Keratinocyte (primary cell): ENCODE measurements around the gene FGFBP1. TPM values are rescaled to one million over a fixed set of nuclear protein-coding genes. Genes with fewer than 3 reads are reported as not detected.

Experiments
- DNase-seq: peaks from one replicate; pipeline ENCODE4 v3.0.0-alpha.2; 2011; ENCODE audit warnings: low read depth, missing footprints, low spot score
- FAIRE-seq: peaks from 2 replicates; lab custom pipeline; 2011; peaks lifted over from hg19 to GRCh38; lab: Jason Lieb, UNC
- H2AFZ ChIP-seq: 2 replicates; pipeline ENCODE4 v1.6.0; 2012; ENCODE audit warnings: low read length, control low read depth, inconsistent platforms; ENCODE audit not compliant: control insufficient read depth
- H3K27ac ChIP-seq: 2 replicates; pipeline ENCODE4 v1.5.1; 2011; ENCODE audit warnings: low read length; ENCODE audit not compliant: control insufficient read depth, insufficient read depth
- H3K27me3 ChIP-seq: 3 replicates; pipeline ENCODE4 v1.6.0; 2011; ENCODE audit warnings: low read length; ENCODE audit not compliant: control insufficient read depth, insufficient read depth; ENCODE audit errors: extremely low read depth
- H3K36me3 ChIP-seq, 2 experiments: 2 replicates in 1 of 2; 3 replicates in 1 of 2; pipeline ENCODE4 v1.5.1; 2011; ENCODE audit warnings: low read length in 2 of 2, mild to moderate bottlenecking in 1 of 2; ENCODE audit not compliant: control insufficient read depth in 2 of 2, insufficient read depth in 2 of 2; ENCODE audit errors: extremely low read depth in 1 of 2
- H3K4me1 ChIP-seq: 3 replicates; pipeline ENCODE4 v1.5.1; 2011; ENCODE audit warnings: low read length; ENCODE audit not compliant: control insufficient read depth, insufficient read depth; ENCODE audit errors: extremely low read depth
- H3K4me2 ChIP-seq: 3 replicates; pipeline ENCODE4 v1.6.0; 2011; ENCODE audit warnings: low read depth, low read length; ENCODE audit not compliant: control insufficient read depth, insufficient read depth; ENCODE audit errors: extremely low read depth
- H3K4me3 ChIP-seq, 3 experiments: fragments of 200-600 bp in 1 of 3; sonication (generic) in 1 of 3; 2 replicates in 2 of 3; 3 replicates in 1 of 3; pipeline ENCODE4 v1.5.1; 2011 to 2016; ENCODE audit warnings: low read length in 3 of 3, mild to moderate bottlenecking in 3 of 3, control low read depth in 2 of 3, inconsistent platforms in 1 of 3, low read depth in 1 of 3, mixed read lengths in 1 of 3, mixed run types in 1 of 3, moderate library complexity in 1 of 3; ENCODE audit not compliant: control insufficient read depth in 2 of 3, insufficient read depth in 2 of 3; ENCODE audit errors: extremely low read depth in 1 of 3
- H3K79me2 ChIP-seq: 2 replicates; pipeline ENCODE4 v1.6.0; 2012; ENCODE audit warnings: low read length; ENCODE audit not compliant: control insufficient read depth, insufficient read depth
- H3K9ac ChIP-seq: 3 replicates; pipeline ENCODE4 v1.6.0; 2011; ENCODE audit warnings: low read length; ENCODE audit not compliant: control insufficient read depth, insufficient read depth; ENCODE audit errors: extremely low read depth
- H3K9me1 ChIP-seq: 3 replicates; pipeline ENCODE4 v1.6.0; 2011; ENCODE audit warnings: low read length; ENCODE audit not compliant: control insufficient read depth, insufficient read depth; ENCODE audit errors: extremely low read depth
- H3K9me3 ChIP-seq: 2 replicates; pipeline ENCODE4 v1.5.1; 2012; ENCODE audit warnings: low read depth, low read length; ENCODE audit not compliant: control insufficient read depth
- H4K20me1 ChIP-seq: 3 replicates; pipeline ENCODE4 v1.6.0; 2011; ENCODE audit warnings: low read length; ENCODE audit not compliant: control insufficient read depth, insufficient read depth; ENCODE audit errors: extremely low read depth
- CTCF ChIP-seq, 3 experiments: IDR thresholded peaks in 1 of 3; conservative IDR thresholded peaks in 1 of 3; optimal IDR thresholded peaks in 1 of 3; 2 replicates in 2 of 3; 3 replicates in 1 of 3; pipeline versions ENCODE3 to v1.5.1; 2011; ENCODE audit warnings: low read length in 3 of 3, mild to moderate bottlenecking in 3 of 3, moderate library complexity in 2 of 3, control low read depth in 1 of 3, inconsistent platforms in 1 of 3; ENCODE audit not compliant: insufficient read depth in 2 of 3; ENCODE audit errors: extremely low read depth in 1 of 3
- EZH2 ChIP-seq: IDR thresholded peaks from one replicate; pipeline ENCODE4 v1.6.1; 2012; ENCODE audit warnings: inconsistent platforms, mild to moderate bottlenecking, low read length, moderate library complexity
- dilution Hi-C: fragments of 300-500 bp; cut with MboI; formaldehyde crosslinking; loops from one replicate; pipeline ENCODE4 v1.7.0; 2020; ENCODE audit warnings: low sequenced_read_pairs; ENCODE audit not compliant: extremely low pct_ligation_motif_present
- polyA plus RNA-seq, 5 experiments: library from polyadenylated mRNA; depleted of rRNA in 3 of 5; stranded (reverse) in 3 of 5; stranded (forward) in 1 of 5; unstranded in 1 of 5; fragments of >200 nt; gene quantifications; 1 replicate in 1 of 5; 2 replicates in 3 of 5; 3 replicates in 1 of 5; pipeline versions ENCODE4 v1.2.1 to v1.2.3, GENCODE V29; 2011 to 2012; ENCODE audit warnings: missing spikeins in 2 of 5, low read depth in 1 of 5, low replicate concordance in 1 of 5

FGFBP1 gene
- polyA plus RNA-seq, 1 donor (not counting 4 experiments of a cell fraction or from before 2014, with no cell fraction given), result 2,189 TPM

DNA sequence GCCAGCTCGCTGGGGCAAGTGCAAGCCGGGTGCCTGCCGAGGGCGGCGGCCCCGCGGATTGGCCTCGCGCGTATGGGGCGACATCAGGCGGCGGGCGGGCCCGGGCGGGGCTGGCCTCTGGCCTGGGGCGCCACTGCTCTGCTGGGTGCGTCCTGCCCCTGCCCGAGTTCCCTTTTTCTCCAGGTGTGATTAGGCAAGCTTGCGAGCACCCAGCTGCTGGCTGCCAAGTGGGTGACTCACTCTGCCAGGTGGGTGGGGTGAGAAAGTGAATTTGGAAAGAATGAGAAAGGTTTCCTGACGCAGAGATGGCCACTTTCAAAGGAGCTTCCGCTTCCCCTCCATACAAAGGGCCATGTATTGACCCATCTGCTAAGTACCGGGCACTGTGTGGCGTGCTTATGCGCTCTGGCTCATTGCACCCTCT, 32.5 kb downstream of the FGFBP1 start:
- no peaks in the 10 kb centered on the region for H3K27me3 ChIP-seq
- no peak overlapping the region for H2AFZ ChIP-seq
- H4K20me1 ChIP-seq, result no peaks in the 10 kb centered on the region
- dilution Hi-C loops, result no loop called here
- H3K4me1 ChIP-seq, result peaks cover 25% of the 10 kb centered on the region
- TF ChIP-seq EZH2 (no peak), CTCF (optimal IDR thresholded peaks at IDR 0.05 in 1 of 3, IDR thresholded peaks at IDR 0.05 in 1 of 3, conservative IDR thresholded peaks at IDR 0.05 in 1 of 3; ENCODE audit: extremely low read depth in 1 of 3, insufficient read depth in 2 of 3, low read length in 3 of 3) (peak in 1 of 3 experiments; percentile 6)
- H3K79me2 ChIP-seq, result no peaks in the 10 kb centered on the region
- H3K9me1 ChIP-seq, result no peaks in the 10 kb centered on the region
- H3K36me3 ChIP-seq, result no peaks in the 10 kb centered on the region
- H3K4me2 ChIP-seq, result peak overlapping the region; percentile 62
- peak overlapping the region; percentile 100 for H3K27ac ChIP-seq
- H3K9me3 ChIP-seq, result peaks cover 17% of the 10 kb centered on the region
- DNase-seq (peak; percentile 97), FAIRE-seq (peak; percentile 97)
- H3K4me3 ChIP-seq, result peak overlapping the region in 1 of 3 experiments; percentile 28
- peak overlapping the region; percentile 87 for H3K9ac ChIP-seq

DNA sequence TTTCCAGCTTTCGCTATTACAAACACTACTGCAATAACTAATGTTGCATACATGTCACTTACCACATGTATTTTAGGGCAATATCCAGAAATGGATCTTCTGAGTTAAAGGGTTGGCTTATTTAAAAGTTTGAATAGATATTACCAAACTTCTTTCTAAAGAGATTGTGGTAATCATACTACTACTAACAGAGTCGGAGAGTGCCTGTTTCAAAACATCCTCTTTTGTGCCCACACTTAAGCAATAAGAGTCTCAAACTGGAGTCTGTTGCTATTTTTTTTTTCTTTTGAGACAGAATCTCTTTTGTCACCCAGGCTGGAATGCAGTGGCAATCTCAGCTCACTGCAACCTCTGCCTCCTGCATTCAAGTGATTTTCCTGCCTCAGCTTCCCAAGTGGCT, 35.8 kb downstream of the FGFBP1 start:
- no peak for DNase-seq
- Histone ChIP-seq H3K27ac (no peak overlapping the region), H3K4me1 (peaks cover 41% of the 10 kb centered on the region), H4K20me1 (no peaks in the 10 kb centered on the region), H3K4me3 (no peak overlapping the region), H3K36me3 (no peaks in the 10 kb centered on the region), H3K9me3 (peaks cover 12% of the 10 kb centered on the region), H3K4me2 (no peak overlapping the region), H3K79me2 (no peaks in the 10 kb centered on the region), H2AFZ (no peak overlapping the region), H3K9me1 (no peaks in the 10 kb centered on the region), H3K27me3 (no peaks in the 10 kb centered on the region), H3K9ac (no peak overlapping the region)
- no peak for FAIRE-seq
- dilution Hi-C loops, result no loop called here
- TF ChIP-seq EZH2 (no peak), CTCF (optimal IDR thresholded peaks at IDR 0.05 in 1 of 3, IDR thresholded peaks at IDR 0.05 in 1 of 3, conservative IDR thresholded peaks at IDR 0.05 in 1 of 3; ENCODE audit: extremely low read depth in 1 of 3, insufficient read depth in 2 of 3, low read length in 3 of 3) (no peak)
